SU-DHL-6 (cell line): ENCODE data around the gene CFAP54.

Source experiments
- CTCF ChIP-seq: fragments of 200-600 bp; sonication (generic); IDR thresholded peaks from one replicate; pipeline ENCODE4 v1.5.1; 2017; ENCODE audit warnings: antibody characterized with exemption, mild to moderate bottlenecking, low read length, moderate library complexity; ENCODE audit not compliant: insufficient read depth, poor library complexity, severe bottlenecking
- EZH2phosphoT487 ChIP-seq: fragments of 200-600 bp; sonication (generic), shearing (Covaris generic); conservative IDR thresholded peaks from 2 replicates; pipeline ENCODE4 v1.6.1; 2018; ENCODE audit warnings: mild to moderate bottlenecking, antibody characterized with exemption, low read length, moderate library complexity, mixed read lengths

- TF ChIP-seq CTCF (no peak), EZH2phosphoT487 (no peak)
These were observed 81.9 kb downstream of the CFAP54 start for GRCh38 chr12:96571101-96571862.
